H1 (cell line): ENCODE measurements around the gene NOSIP. TPM values are rescaled to one million over a fixed set of nuclear protein-coding genes. Genes with fewer than 3 reads are reported as not detected.

Experiments
- CHD1 ChIP-seq: IDR thresholded peaks from 2 replicates; pipeline ENCODE4 v1.6.1; 2012; ENCODE audit warnings: low read depth, low read length, improper control_type of control experiment
- CHD2 ChIP-seq: IDR thresholded peaks from 2 replicates; pipeline ENCODE4 v1.6.1; 2012; ENCODE audit warnings: low read length, improper control_type of control experiment
- CHD7 ChIP-seq: fragments of 300-600 bp; sonication (generic); IDR thresholded peaks from 2 replicates; pipeline ENCODE4 v1.7.1; 2012; ENCODE audit warnings: low read length, moderate library complexity, mild to moderate bottlenecking, inconsistent platforms; ENCODE audit not compliant: insufficient replicate concordance
- CREB1 ChIP-seq: IDR thresholded peaks from 2 replicates; pipeline ENCODE4 v1.6.1; 2012; ENCODE audit warnings: inconsistent platforms
- POLR2AphosphoS5 ChIP-seq: IDR thresholded peaks from 2 replicates; pipeline ENCODE4 v1.6.1; 2011; ENCODE audit warnings: low read depth, low read length
- RBBP5 ChIP-seq: IDR thresholded peaks from 2 replicates; pipeline ENCODE4 v1.7.1; 2012; ENCODE audit warnings: low read depth, mild to moderate bottlenecking, inconsistent platforms, low read length, moderate library complexity, borderline replicate concordance
- RNF2 ChIP-seq: fragments of 200-900, 300-1000 bp; sonication (generic); IDR thresholded peaks from 2 replicates; pipeline ENCODE4 v1.7.1; 2016; ENCODE audit warnings: borderline replicate concordance, low read depth, mild to moderate bottlenecking, antibody characterized with exemption, low read length; ENCODE audit not compliant: poor library complexity, severe bottlenecking; ENCODE audit errors: missing control alignments
- SAP30 ChIP-seq: fragments of 300-600 bp; sonication (generic); IDR thresholded peaks from 2 replicates; pipeline ENCODE4 v1.7.1; 2012; ENCODE audit warnings: low read length, moderate library complexity, mild to moderate bottlenecking, inconsistent platforms; ENCODE audit not compliant: insufficient read depth, insufficient replicate concordance
- SP2 ChIP-seq: IDR thresholded peaks from 2 replicates; pipeline ENCODE4 v1.6.1; 2012; ENCODE audit warnings: mild to moderate bottlenecking, low read length, inconsistent platforms
- SP4 ChIP-seq: IDR thresholded peaks from 2 replicates; pipeline ENCODE4 v1.6.1; 2012; ENCODE audit warnings: low read length, inconsistent platforms
- TAF7 ChIP-seq: optimal IDR thresholded peaks from 2 replicates; pipeline ENCODE3; 2011; ENCODE audit warnings: low read depth, mild to moderate bottlenecking, inconsistent platforms, low read length, moderate library complexity, borderline replicate concordance
- TBP ChIP-seq: IDR thresholded peaks from 2 replicates; pipeline ENCODE4 v1.6.1; 2011; ENCODE audit warnings: low read depth, low read length, improper control_type of control experiment
- polyA plus RNA-seq, 7 experiments: library from polyadenylated mRNA; depleted of rRNA in 3 of 7; stranded (reverse) in 5 of 7; unstranded in 2 of 7; fragments of >200 nt in 5 of 7; fragments of 200-250 nt in 2 of 7; gene quantifications; 1 replicate in 5 of 7; 2 replicates in 1 of 7; 4 replicates in 1 of 7; pipeline versions ENCODE4 v1.2.1 to v1.2.3, GENCODE V29; 2011 to 2013; ENCODE audit warnings: missing spikeins in 2 of 7, mixed read lengths in 2 of 7
- total RNA-seq: library from RNA; stranded (reverse); fragmentation: NEBNext Ultra II Directional; extraction: Animal tissue kit (Norgen Biotek cat#: 25700); gene quantifications from 2 replicates; pipeline ENCODE4 v1.2.1, GENCODE V29; 2021

The NOSIP gene
- total and polyA plus RNA-seq, 2 of the 8 experiments (the other 6 are each of a cell fraction or from before 2014, with no cell fraction given) = 85.1 to 192 TPM

GRCh38 chr19:49514151-49514550 is 66.2 kb downstream of the NOSIP start (continued):
- TF ChIP-seq CHD7 = no peak
- no peak for TF ChIP-seq CREB1
- TF ChIP-seq CHD1 = no peak
- no peak for TF ChIP-seq POLR2AphosphoS5
- TF ChIP-seq RNF2 = no peak
- no peak for TF ChIP-seq TAF7
- no peak for TF ChIP-seq SP4
- no peak for TF ChIP-seq CHD2
- no peak for TF ChIP-seq SP2
- no peak for TF ChIP-seq RBBP5
- TF ChIP-seq TBP = no peak
- TF ChIP-seq SAP30 = no peak
